Left cardiac atrium (tissue), 4 donors: ENCODE measurements around the gene ADIPOR2. TPM values are rescaled to one million over a fixed set of nuclear protein-coding genes. Genes with fewer than 3 reads are reported as not detected.
"Not testable (repeated sequence)": the region's sequence is repeated elsewhere in the genome, so short reads cannot be mapped to it uniquely, and the experiment has no call there.

ENCODE experiments used
- ATAC-seq, 2 donors: fragments of 200-7000 bp; cut with Tn5 transposase; one replicate each; pipeline ENCODE4 v1.9.1; 2020; ENCODE audit warnings: mild to moderate bottlenecking in 2 of 2, moderate library complexity in 2 of 2
- DNase-seq: peaks from one replicate; pipeline ENCODE4 v3.0.0-alpha.2; 2020
- intact Hi-C, 2 donors: fragments of 100-400 bp; cut with DNase I; formaldehyde crosslinking; loops; one replicate each; pipeline versions ENCODE4 v1.14.1 to v1.15.1; 2022 to 2023
- total RNA-seq, 2 donors: library from RNA; stranded (reverse); fragmentation: NEBNext Ultra II Directional; extraction: Animal tissue kit (Norgen Biotek cat#: 25700); gene quantifications; one replicate each; pipeline ENCODE4 v1.2.1, GENCODE V29; 2021
- donor health status: DM: no; HTN: yes; CAD: no.
- donor health status: DM: no; HTN: yes; CAD: no; lungs with severe emphysema.
- donor health status: DM: yes; HTN: yes; CAD: no.
- donor health status: Dilated cardiomyopathy.

Gene ADIPOR2
- total RNA-seq, 2 donors from 2014 or later = 50.3 to 53.1 TPM

DNA sequence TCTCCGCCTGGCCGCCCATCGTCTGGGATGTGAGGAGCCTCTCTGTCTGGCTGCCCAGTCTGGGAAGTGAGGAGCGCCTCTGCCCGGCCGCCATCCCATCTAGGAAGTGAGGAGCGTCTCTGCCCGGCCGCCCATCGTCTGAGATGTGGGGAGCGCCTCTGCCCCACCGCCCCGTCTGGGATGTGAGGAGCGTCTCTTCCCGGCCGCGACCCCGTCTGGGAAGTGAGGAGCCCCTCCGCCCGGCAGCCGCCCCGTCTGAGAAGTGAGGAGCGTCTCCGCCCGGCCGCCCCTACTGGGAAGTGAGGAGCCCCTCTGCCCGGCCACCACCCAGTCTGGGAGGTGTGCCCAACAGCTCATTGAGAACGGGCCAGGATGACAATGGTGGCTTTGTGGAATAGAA lies 127.1 kb downstream of the ADIPOR2 start:
- ATAC-seq, intact Hi-C loops, DNase-seq: not testable (repeated sequence)

DNA sequence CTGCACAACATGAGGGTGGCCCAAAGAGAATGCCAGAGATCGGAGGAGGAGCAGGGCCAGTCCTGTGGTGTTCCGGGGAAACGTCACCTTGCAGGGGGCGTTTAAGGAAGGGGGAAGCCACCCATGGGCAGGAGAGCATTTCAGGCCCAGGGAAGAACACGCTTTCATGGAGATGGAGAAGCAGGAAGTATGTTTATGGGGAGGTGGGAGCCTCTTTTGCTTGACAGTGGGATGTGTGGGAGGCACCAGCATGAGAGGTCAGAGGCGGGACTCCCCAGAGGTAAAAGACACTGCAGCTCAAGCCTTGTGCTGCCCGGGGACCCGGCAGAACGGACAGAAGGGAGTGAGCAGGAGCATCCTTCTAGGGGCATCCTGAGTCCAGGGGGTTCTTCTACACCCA lies 128.2 kb downstream of the ADIPOR2 start:
- ATAC-seq = no peak
- intact Hi-C loops = no loop called here
- DNase-seq = no peak

DNA sequence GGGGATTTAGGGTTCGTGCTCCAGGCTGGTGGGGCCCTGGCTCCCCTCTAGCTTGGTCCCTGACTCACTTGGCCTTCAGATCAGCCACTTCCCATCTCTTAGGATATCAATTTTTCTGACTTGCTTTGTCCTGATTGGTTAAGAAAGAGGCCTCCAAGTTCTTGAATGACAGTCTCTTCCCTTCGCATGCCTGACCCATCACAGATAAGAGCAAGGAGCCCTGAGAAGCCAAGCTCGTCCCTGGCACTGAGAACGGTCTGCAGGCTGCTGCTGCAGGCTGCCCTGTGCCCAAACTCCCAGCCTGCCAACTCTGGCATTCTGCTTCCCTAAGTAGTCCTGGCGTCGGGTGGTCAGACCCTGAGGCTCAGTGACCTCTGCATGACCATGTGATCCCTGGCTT lies 128.7 kb downstream of the ADIPOR2 start:
- DNase-seq (no peak), ATAC-seq (peak in 1 of 2 donors; percentile 35)
- intact Hi-C loops = no loop called here

GRCh38 chr12:1820191-1820895 lies 129.5 kb downstream of the ADIPOR2 start, which contains the start of gene LRTM2:
TSS of gene LRTM2 (plus strand) at chr12:1820565. CDS start at chr12:1828149, 7,584 bp downstream.
- DNase-seq (no peak), ATAC-seq (peak; percentile 18 to 67)
- intact Hi-C loops = no loop called here

DNA sequence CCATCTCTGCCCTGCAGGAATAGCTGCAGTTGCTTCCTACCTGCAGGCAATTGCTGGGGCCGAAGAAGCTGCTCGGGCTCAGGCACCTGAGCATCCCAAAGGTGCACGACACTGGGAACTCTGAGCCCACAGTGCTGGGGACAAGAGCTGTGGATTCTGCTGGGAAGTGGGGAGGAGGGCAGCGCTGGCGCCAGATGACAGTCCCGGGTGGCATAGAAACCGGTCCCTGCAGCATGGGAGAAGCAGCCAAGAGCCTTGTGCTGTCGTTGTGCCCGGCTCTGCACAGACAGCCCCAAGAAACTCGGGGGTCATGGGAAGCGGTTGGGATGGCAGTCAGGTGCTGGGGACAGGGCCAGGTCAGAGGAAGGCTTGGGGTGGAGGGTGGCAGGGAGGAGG lies 130.0 kb downstream of the ADIPOR2 start:
- no peak for ATAC-seq
- intact Hi-C loops = no loop called here
- DNase-seq = no peak

- no peak for ATAC-seq
- intact Hi-C loops = no loop called here
- DNase-seq = no peak
These were observed 130.9 kb downstream of the ADIPOR2 start for GRCh38 chr12:1821805-1822204.

GRCh38 chr12:1822699-1823098 lies 131.8 kb downstream of the ADIPOR2 start:
- intact Hi-C loops = no loop called here
- ATAC-seq (no peak), DNase-seq (no peak)

- intact Hi-C loops = no loop called here
- DNase-seq (no peak), ATAC-seq (no peak)
These were observed 132.4 kb downstream of the ADIPOR2 start for GRCh38 chr12:1823237-1823636.

GRCh38 chr12:1825382-1826102 lies 134.7 kb downstream of the ADIPOR2 start:
- intact Hi-C loops = no loop called here
- no peak for ATAC-seq
- DNase-seq = no peak

- intact Hi-C loops = no loop called here
- DNase-seq = no peak
- no peak for ATAC-seq
These were observed 135.5 kb downstream of the ADIPOR2 start for GRCh38 chr12:1826401-1826800.

DNA sequence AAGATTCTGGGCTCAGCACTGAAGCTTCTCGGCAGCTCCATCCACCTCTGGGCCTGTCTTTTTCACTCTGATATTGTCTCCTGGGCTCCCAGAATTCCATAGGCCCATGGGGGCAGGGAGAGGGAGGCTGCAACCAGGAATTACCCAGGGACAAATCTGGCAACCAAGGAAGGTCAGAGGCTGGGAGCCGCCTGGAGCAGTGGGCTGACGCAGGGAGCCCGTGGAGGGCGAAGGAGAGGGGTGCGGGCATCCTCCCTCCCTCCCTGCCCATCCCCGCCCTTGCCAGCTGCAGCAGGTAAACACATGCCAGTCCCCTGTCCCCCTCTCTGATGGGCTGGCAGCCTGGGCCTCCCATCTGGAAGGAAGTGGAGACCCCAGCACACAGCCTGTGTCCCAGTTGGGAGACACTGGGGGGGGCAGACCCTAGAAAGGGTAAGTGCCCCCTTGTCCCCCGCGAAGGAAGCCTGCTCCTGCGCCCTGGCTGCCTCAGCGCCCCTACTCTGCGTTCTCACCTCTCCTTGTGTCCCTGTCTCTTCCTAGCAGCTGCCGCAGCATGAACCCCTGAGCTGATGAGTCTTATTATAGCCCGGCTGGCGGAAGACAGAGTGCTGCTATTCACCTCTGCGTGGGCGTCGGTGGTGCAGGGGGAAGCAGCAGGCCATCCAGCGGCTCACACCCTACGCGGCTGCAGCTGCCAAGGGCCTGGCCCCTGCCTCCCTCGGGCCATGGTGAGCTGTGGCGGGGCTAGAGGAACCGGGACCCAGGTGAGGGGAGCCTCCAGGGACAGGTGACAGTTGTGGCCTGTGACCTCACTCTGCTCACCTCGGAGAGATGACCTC lies 136.2 kb downstream of the ADIPOR2 start:
- no peak for DNase-seq
- intact Hi-C loops = no loop called here
- no peak for ATAC-seq

DNA sequence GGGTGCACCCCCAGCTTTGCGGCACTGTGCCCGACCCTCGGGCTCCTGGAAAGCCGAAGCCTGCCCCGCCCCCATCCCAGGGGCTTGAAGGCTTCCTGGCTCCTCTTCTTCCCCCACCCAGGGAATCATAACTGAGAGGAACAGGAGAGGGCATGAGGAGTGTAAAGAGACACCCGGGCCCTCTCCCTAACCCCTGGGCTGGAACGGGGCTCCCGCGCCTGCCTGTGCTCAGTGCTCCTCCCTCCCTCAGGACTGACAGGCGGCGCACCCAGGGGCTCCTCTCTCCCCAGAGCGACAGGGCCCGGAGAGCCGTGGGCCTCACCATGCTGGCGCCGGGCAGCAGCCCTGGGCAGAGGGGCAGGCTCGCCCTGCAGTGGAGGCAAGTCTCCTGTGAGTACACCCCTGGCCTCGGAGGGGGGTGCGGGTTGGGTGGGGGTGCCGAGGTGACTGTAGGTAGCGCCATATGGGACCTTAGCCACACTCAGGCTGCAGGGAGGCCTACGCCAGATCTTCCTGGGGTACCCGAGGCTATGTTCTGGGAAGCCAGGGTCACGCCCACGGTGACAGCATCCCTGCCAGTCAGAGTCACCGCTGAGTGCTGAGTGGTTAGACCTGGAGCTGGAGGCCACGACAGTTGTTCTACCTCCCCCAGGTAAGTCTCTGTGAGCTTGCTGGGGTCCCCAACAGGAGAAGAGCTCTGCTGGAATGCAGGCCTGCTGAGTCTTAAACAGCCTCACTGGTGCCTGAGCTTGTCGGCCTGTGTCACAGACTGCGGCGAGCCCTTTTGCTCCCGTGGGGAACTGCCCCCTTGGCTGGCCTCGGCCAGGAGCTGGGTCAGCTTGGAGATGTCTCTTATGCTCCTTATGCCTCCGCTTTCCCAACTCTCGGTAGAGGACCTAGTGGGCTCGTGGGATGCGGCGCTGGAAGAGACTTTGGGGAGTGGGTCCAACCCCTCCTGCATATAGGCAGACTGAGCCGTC lies 137.2 kb downstream of the ADIPOR2 start:
- DNase-seq = no peak
- ATAC-seq = no peak

GRCh38 chr12:1828856-1829255 lies 138.0 kb downstream of the ADIPOR2 start:
- intact Hi-C loops = no loop called here
- DNase-seq (no peak), ATAC-seq (no peak)

More for the DNA sequence above, 137.2 kb downstream of the ADIPOR2 start:
- intact Hi-C loops = no loop called here

DNA sequence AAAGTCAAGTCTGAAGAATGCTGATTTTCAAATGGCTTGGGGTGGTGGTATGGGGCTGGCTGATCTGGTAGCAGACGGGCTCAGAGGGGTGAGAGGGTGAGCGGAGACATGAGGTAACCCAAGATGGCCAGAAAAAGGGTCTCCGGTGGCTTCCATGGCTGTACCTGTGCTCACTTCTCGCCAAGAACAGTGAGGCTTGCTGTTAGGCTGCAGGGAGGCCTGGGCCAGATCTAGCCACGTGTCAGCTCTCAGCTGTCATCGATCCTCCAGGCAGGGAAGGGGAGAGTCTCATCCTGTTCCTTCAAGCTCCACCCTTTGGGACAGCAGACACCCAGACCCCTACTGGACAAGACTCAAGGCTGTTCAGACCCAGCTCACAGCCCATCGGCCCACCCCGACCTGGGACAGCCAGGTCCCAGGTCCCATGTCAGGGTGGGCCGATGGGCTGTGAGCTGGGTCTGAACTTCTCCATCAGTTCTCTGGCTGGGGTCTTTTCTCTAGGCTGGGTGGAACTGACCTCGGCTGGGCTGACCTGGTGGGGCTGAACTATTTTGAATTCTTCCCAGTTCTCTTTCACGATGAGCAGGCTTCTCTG lies 138.5 kb downstream of the ADIPOR2 start:
- no peak for DNase-seq
- intact Hi-C loops = no loop called here
- ATAC-seq = no peak

DNA sequence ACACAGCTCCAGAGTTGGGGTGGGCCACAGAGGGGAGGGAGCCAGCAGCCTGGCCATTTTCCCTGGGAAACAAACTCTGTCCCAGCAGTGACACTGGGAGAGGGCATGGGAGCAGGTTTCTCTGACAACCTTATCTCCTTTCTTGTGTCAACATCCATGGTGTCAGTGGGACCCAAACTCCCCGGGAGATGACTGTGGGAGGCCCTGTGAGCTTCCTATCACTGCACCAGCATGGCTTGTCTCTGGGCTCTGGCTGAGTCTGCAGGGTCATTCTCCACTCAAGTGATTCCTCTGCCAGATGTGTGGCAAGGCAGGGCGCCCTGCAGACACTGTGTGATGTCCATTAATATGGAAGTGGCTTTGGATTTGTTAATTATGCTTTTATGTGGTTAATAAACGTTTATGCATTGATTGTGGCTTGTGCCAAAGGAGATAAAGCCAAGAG lies 139.6 kb downstream of the ADIPOR2 start:
- DNase-seq (no peak), ATAC-seq (no peak)
- intact Hi-C loops = no loop called here

- intact Hi-C loops = no loop called here
- ATAC-seq (peak; percentile 71 to 89), DNase-seq (peak; percentile 60)
These were observed 140.4 kb downstream of the ADIPOR2 start for GRCh38 chr12:1830981-1831963.
